Naive thymus-derived CD4-positive, alpha-beta T cell (primary cell): ENCODE results near the gene GPSM3. TPM values are rescaled to one million over a fixed set of nuclear protein-coding genes. Genes with fewer than 3 reads are reported as not detected.
A peak's percentile ranks its signal among the peaks of the same experiment; 100 is the strongest.
"Not testable (repeated sequence)": the region's sequence is repeated elsewhere in the genome, so short reads cannot be mapped to it uniquely, and the experiment has no call there.

Experiments
- ATAC-seq: fragments of 150-1000 bp; cut with Tn5 transposase; 2 replicates; pipeline ENCODE4 v1.10.0; 2021; ENCODE audit warnings: mild to moderate bottlenecking, moderate library complexity
- CTCF ChIA-PET: fragments of 350-600 bp; sonication (Branson Sonifier 250); formaldehyde crosslinking; loops from one replicate; lab custom pipeline; 2021; ENCODE audit warnings: antibody characterized with exemption; lab: Charles Lee
- POLR2A ChIA-PET: fragments of 350-600 bp; sonication (Branson Sonifier 250); formaldehyde crosslinking; loops from one replicate; lab custom pipeline; 2021; ENCODE audit warnings: antibody characterized with exemption, inconsistent platforms; lab: Charles Lee
- DNase-seq, 9 donors: peaks; one replicate each; pipeline versions ENCODE4 v3.0.0 to v3.0.0-alpha.2; 2020 to 2022; ENCODE audit warnings: mixed read lengths in 1 of 9
- H3K27ac ChIP-seq: one replicate; pipeline ENCODE4 v1.7.0; 2013; ENCODE audit warnings: mild to moderate bottlenecking, low read depth, low read length, moderate library complexity
- H3K27me3 ChIP-seq, 2 donors: one replicate each; pipeline ENCODE4 v1.7.0; 2013; ENCODE audit warnings: low read length in 2 of 2, mild to moderate bottlenecking in 2 of 2, moderate library complexity in 2 of 2; ENCODE audit not compliant: control insufficient read depth in 2 of 2, insufficient read depth in 2 of 2
- H3K36me3 ChIP-seq, 3 experiments: 1 replicate in 2 of 3; 2 replicates in 1 of 3; pipeline ENCODE4 v1.7.0; 2013; ENCODE audit warnings: low read length in 3 of 3, mild to moderate bottlenecking in 3 of 3, moderate library complexity in 1 of 3; ENCODE audit not compliant: insufficient read depth in 3 of 3, control insufficient read depth in 2 of 3
- H3K4me1 ChIP-seq, 2 donors: one replicate each; pipeline ENCODE4 v1.7.0; 2013; ENCODE audit warnings: low read length in 2 of 2, mild to moderate bottlenecking in 2 of 2, moderate library complexity in 1 of 2; ENCODE audit not compliant: control insufficient read depth in 2 of 2, insufficient read depth in 2 of 2
- H3K4me3 ChIP-seq: 2 replicates; pipeline ENCODE4 v1.7.0; 2013; ENCODE audit warnings: mild to moderate bottlenecking, low read length
- H3K9me3 ChIP-seq, 3 experiments: 1 replicate in 2 of 3; 2 replicates in 1 of 3; pipeline ENCODE4 v1.7.0; 2013; ENCODE audit warnings: low read length in 3 of 3; ENCODE audit not compliant: control insufficient read depth in 2 of 3
- H3K27ac Mint-ChIP-seq, 9 donors: one replicate each; pipeline ENCODE4 v1.8.0; 2020 to 2022; ENCODE audit warnings: mixed read lengths in 9 of 9, mild to moderate bottlenecking in 8 of 9, moderate library complexity in 5 of 9, inconsistent platforms in 2 of 9
- H3K27me3 Mint-ChIP-seq, 5 donors: one replicate each; pipeline ENCODE4 v1.8.0; 2021 to 2022; ENCODE audit warnings: mixed read lengths in 5 of 5, mild to moderate bottlenecking in 1 of 5
- H3K36me3 Mint-ChIP-seq, 5 donors: one replicate each; pipeline ENCODE4 v1.8.0; 2020 to 2022; ENCODE audit warnings: mixed read lengths in 5 of 5, mild to moderate bottlenecking in 3 of 5, inconsistent platforms in 1 of 5
- H3K4me1 Mint-ChIP-seq, 7 donors: one replicate each; pipeline ENCODE4 v1.8.0; 2020 to 2022; ENCODE audit warnings: mixed read lengths in 7 of 7, mild to moderate bottlenecking in 3 of 7, inconsistent platforms in 1 of 7
- H3K4me3 Mint-ChIP-seq, 10 donors: one replicate each; pipeline ENCODE4 v1.8.0; 2020 to 2022; ENCODE audit warnings: mild to moderate bottlenecking in 10 of 10, mixed read lengths in 10 of 10, moderate library complexity in 6 of 10, inconsistent platforms in 2 of 10
- H3K9me3 Mint-ChIP-seq, 11 donors: one replicate each; pipeline ENCODE4 v1.8.0; 2020 to 2022; ENCODE audit warnings: mixed read lengths in 11 of 11, mild to moderate bottlenecking in 4 of 11, inconsistent platforms in 1 of 11, moderate library complexity in 1 of 11
- intact Hi-C, 2 donors: fragments of 100-400 bp; cut with micrococcal nuclease; formaldehyde crosslinking; loops; one replicate each; pipeline ENCODE4 v1.15.1; 2023
- polyA plus RNA-seq, 2 donors: library from polyadenylated mRNA; unstranded; fragments of 300-500 nt; fragmentation: Illumina TruSeq; gene quantifications; one replicate each; pipeline ENCODE4 v1.2.3, GENCODE V29; 2021
- total RNA-seq, 6 experiments: library from RNA in 5 of 6; stranded (reverse) in 5 of 6; gene quantifications; 1 replicate in 5 of 6; 2 replicates in 1 of 6; pipeline ENCODE4 v1.2.3 and lab custom pipeline; 2021 to 2026

The GPSM3 gene
- total and polyA plus RNA-seq, 7 experiments from 2014 or later: 148 to 325 (median 271) TPM

GRCh38 chr6:32215617-32216016 lies 23.2 kb upstream of the GPSM3 start:
- CTCF ChIA-PET: interaction anchor here (0.6 kb wide), 1 partner anchor 1516 kb away, joined by 3 read pairs; no protein-coding TSS in a partner anchor
- H3K27me3 ChIP-seq: no peaks in the 10 kb centered on the region
- ATAC-seq (no peak), DNase-seq (no peak)
- POLR2A ChIA-PET: no interaction called here
- no peaks in the 10 kb centered on the region for H3K36me3 ChIP-seq
- no peaks in the 10 kb centered on the region for H3K4me1 ChIP-seq
- no peaks in the 10 kb centered on the region for H3K9me3 ChIP-seq
- Mint-ChIP-seq H3K27me3 (peaks cover 0 to 8% (median 3%) of the 10 kb centered on the region in 5 donors), H3K9me3 (no peaks in the 10 kb centered on the region), H3K4me3 (no peak overlapping the region), H3K27ac (peak overlapping the region in 1 of 9 donors; percentile 46), H3K36me3 (no peaks in the 10 kb centered on the region), H3K4me1 (peaks cover 0 to 6% (median 0%) of the 10 kb centered on the region in 7 donors)
- intact Hi-C loops: no loop called here
- H3K4me3 ChIP-seq: no peak overlapping the region
- H3K27ac ChIP-seq: no peak overlapping the region

DNA sequence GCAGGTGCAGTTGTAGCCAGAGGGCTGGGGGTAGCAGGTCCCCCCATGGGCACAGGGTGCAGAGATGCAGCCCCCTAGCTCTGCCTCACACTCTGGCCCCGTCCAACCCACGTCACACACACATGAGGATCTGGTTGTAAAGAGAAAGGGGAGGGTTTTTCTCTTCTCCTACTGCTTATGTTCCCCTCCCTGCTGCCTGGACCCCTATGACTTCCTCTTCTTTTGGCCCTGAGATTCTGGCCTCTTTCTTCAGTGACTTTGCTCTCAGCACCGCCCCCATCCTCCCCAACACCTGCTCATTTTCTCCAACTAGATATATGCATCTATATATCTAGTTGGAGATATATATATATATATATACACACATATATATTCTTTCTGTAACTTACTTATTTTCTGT lies 21.7 kb upstream of the GPSM3 start:
- H3K36me3 ChIP-seq: no peaks in the 10 kb centered on the region
- Mint-ChIP-seq H3K4me3 (no peak overlapping the region), H3K9me3 (no peaks in the 10 kb centered on the region), H3K4me1 (peaks cover 0 to 6% (median 0%) of the 10 kb centered on the region in 7 donors), H3K27ac (peak overlapping the region in 2 of 9 donors; percentile 3 to 61), H3K36me3 (no peaks in the 10 kb centered on the region), H3K27me3 (peaks cover 0 to 9% (median 3%) of the 10 kb centered on the region in 5 donors)
- no peak for DNase-seq
- H3K4me1 ChIP-seq: no peaks in the 10 kb centered on the region
- no peak for ATAC-seq
- H3K27me3 ChIP-seq: no peaks in the 10 kb centered on the region
- intact Hi-C loops: no loop called here
- H3K27ac ChIP-seq: no peak overlapping the region
- H3K4me3 ChIP-seq: no peak overlapping the region
- ChIA-PET CTCF (interaction anchor here (0.7 kb wide), 1 partner anchor 185 kb away, joined by 4 read pairs; no protein-coding TSS in a partner anchor), POLR2A (interaction anchor here (1.0 kb wide), 1 partner anchor 19 kb away, joined by 3 read pairs; no protein-coding TSS in a partner anchor)
- no peaks in the 10 kb centered on the region for H3K9me3 ChIP-seq

DNA sequence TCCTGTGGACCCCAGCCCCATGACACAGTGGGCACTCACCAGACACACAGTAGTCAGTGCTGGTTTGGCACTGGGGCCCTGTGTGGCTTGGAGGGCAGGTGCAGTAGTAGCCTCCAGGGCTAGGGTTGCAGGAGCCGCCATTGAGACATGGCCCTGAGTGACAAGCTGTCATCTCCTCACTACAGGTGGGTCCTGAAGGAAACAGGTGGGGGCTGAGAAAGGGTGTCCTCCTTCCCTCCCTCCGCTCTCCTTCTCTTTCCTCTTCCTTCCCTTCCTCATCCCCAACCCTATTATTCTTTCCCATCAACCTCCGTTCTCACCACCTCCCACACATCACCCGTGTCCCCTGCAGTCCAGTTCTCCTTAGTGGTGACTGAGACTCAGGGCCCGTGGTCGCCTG lies 21.2 kb upstream of the GPSM3 start:
- Histone ChIP-seq H3K4me3 (no peak overlapping the region), H3K27me3 (no peaks in the 10 kb centered on the region), H3K36me3 (no peaks in the 10 kb centered on the region), H3K4me1 (no peaks in the 10 kb centered on the region), H3K27ac (no peak overlapping the region), H3K9me3 (no peaks in the 10 kb centered on the region)
- Mint-ChIP-seq H3K27ac (peak overlapping the region in 2 of 9 donors; percentile 3 to 65), H3K27me3 (peaks cover 0 to 8% (median 3%) of the 10 kb centered on the region in 5 donors), H3K36me3 (no peaks in the 10 kb centered on the region), H3K9me3 (no peaks in the 10 kb centered on the region), H3K4me3 (no peak overlapping the region), H3K4me1 (peaks cover 0 to 6% (median 0%) of the 10 kb centered on the region in 7 donors)
- ChIA-PET POLR2A (interaction anchor here (1.0 kb wide), 1 partner anchor 18 kb away, joined by 3 read pairs; no protein-coding TSS in a partner anchor), CTCF (no interaction called here)
- intact Hi-C loops: no loop called here
- ATAC-seq: no peak
- DNase-seq: no peak

DNA sequence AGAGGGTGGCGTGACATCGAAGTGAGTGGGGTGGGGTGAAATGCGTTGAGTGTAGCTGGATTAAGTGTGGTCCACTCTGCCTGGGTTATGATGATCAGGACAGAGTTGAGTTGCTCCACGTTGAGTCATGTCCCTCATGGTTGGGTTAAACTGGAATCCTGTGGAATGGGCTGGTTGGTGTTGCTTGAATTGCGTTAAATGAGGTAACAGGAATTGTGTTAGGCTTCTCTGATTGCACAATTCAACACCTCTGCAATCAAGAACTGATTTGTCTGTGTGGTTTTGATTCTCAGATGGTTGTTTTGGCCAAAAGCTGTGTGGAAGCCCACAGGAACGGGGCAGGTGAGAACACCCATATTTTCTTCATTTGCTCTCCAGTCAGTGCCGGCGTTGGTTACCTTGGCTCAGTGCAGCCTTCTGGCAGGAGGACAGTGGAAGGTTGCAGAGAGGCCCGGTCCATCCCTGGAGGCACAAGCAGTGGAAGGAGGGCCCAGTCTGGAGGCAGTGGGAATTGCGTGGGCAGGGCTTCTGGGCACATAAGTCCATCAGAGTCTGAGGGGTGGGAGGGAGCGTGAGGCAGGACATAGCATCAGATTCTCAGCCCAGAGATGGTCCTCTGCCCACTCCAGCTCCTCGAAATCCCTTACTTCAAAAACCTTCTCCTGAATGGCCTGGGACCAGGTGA lies 19.8 kb upstream of the GPSM3 start:
- peak overlapping the region in 4 of 9 donors; percentile 8 to 84 (median 49) for H3K27ac Mint-ChIP-seq
- ChIA-PET CTCF (no interaction called here), POLR2A (interaction anchor here (1.3 to 1.4 kb wide), 2 partner anchors 20 to 21 kb away, joined by 4 to 5 read pairs; partner anchors contain the start of gene GPSM3)
- H3K4me1 Mint-ChIP-seq: peaks cover 0 to 2% (median 0%) of the 10 kb centered on the region in 7 donors
- H3K27ac ChIP-seq: no peak overlapping the region
- no peaks in the 10 kb centered on the region for H3K27me3 ChIP-seq
- no peaks in the 10 kb centered on the region for H3K9me3 ChIP-seq
- no peaks in the 10 kb centered on the region for H3K36me3 Mint-ChIP-seq
- H3K9me3 Mint-ChIP-seq: no peaks in the 10 kb centered on the region
- intact Hi-C loops: no loop called here
- no peaks in the 10 kb centered on the region for H3K36me3 ChIP-seq
- no peaks in the 10 kb centered on the region for H3K4me1 ChIP-seq
- no peak overlapping the region for H3K4me3 Mint-ChIP-seq
- H3K27me3 Mint-ChIP-seq: peaks cover 0 to 10% (median 0%) of the 10 kb centered on the region in 5 donors
- ATAC-seq (no peak), DNase-seq (no peak)
- no peak overlapping the region for H3K4me3 ChIP-seq

- intact Hi-C loops, H3K4me3 ChIP-seq, H3K27ac ChIP-seq, ATAC-seq, DNase-seq, H3K9me3 Mint-ChIP-seq, H3K36me3 Mint-ChIP-seq, H3K4me1 ChIP-seq, H3K4me3 Mint-ChIP-seq, H3K36me3 ChIP-seq, H3K27ac Mint-ChIP-seq, H3K9me3 ChIP-seq, H3K4me1 Mint-ChIP-seq, H3K27me3 ChIP-seq: not testable (repeated sequence)
- H3K27me3 Mint-ChIP-seq: peaks cover 0 to 13% (median 0%) of the 10 kb centered on the region in 5 donors
- ChIA-PET CTCF (interaction anchor here (0.6 kb wide), 1 partner anchor 738 kb away, joined by 3 read pairs; no protein-coding TSS in a partner anchor), POLR2A (interaction anchor here (1.3 kb wide), 1 partner anchor 20 kb away, joined by 5 read pairs; no protein-coding TSS in a partner anchor)
Measured at GRCh38 chr6:32211432-32211831, 19.0 kb upstream of the GPSM3 start.

DNA sequence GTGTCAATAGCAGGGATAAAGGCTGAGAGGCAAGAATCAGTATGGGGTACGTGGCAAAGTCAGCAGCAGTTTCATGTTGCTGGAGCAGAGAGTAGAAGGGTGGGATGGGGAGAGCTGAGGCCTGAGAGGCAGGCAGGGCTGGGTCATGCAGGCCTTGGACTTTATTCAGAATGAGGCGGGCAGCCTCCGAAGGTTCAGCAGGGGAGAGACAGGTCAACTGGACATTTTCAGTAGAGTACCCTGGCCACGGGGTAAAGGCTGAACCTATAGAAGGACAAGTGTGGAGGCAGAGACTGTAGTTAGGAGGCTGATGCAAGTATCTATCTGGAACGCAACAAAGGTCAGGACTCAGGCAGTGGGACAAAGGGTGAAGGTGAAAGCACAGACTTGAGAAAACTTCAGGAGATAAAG lies 17.8 kb upstream of the GPSM3 start:
- Mint-ChIP-seq H3K4me1 (peaks cover 0 to 2% (median 0%) of the 10 kb centered on the region in 7 donors), H3K9me3 (no peaks in the 10 kb centered on the region), H3K36me3 (no peaks in the 10 kb centered on the region), H3K27ac (peak overlapping the region in 3 of 9 donors; percentile 51 to 84 (median 83)), H3K27me3 (peaks cover 0 to 15% (median 0%) of the 10 kb centered on the region in 5 donors), H3K4me3 (no peak overlapping the region)
- H3K4me1 ChIP-seq: no peaks in the 10 kb centered on the region
- H3K27ac ChIP-seq: no peak overlapping the region
- no peak overlapping the region for H3K4me3 ChIP-seq
- no peaks in the 10 kb centered on the region for H3K9me3 ChIP-seq
- no peaks in the 10 kb centered on the region for H3K36me3 ChIP-seq
- CTCF ChIA-PET: no interaction called here
- H3K27me3 ChIP-seq: no peaks in the 10 kb centered on the region
- ATAC-seq (no peak), DNase-seq (no peak)
- intact Hi-C loops: no loop called here
- POLR2A ChIA-PET: no interaction called here
